HEK293 (cell line): Measurements from ENCODE around the gene TRIM27.

Source experiments
- CTCF ChIA-PET: fragments of 350-600 bp; formaldehyde crosslinking; extraction: SDS; loops from one replicate; lab custom pipeline; 2021; ENCODE audit warnings: antibody characterized with exemption; lab: Yijun Ruan, JAX
- POLR2A ChIA-PET: fragments of 300-600 bp; formaldehyde crosslinking; extraction: SDS; loops from one replicate; lab custom pipeline; 2020; ENCODE audit warnings: antibody characterized with exemption, inconsistent platforms; lab: Yijun Ruan, JAX
- H3K27ac ChIP-seq: fragments of 200-500 bp; sonication (Bioruptor generic); 2 replicates; pipeline ENCODE4 v1.5.1; 2014; ENCODE audit warnings: low read depth, low read length, control low read depth, inconsistent platforms; ENCODE audit errors: extremely low read depth
- H3K36me3 ChIP-seq, 2 experiments: fragments of 200-500 bp in 1 of 2; sonication (Bioruptor generic) in 1 of 2; 1 replicate in 1 of 2; 2 replicates in 1 of 2; pipeline ENCODE4 v1.5.1; 2014 to 2017; ENCODE audit warnings: inconsistent platforms in 2 of 2, low read length in 2 of 2; ENCODE audit not compliant: control insufficient read depth in 2 of 2, insufficient read depth in 1 of 2
- H3K4me1 ChIP-seq: fragments of 200-500 bp; sonication (Bioruptor generic); 2 replicates; pipeline ENCODE4 v1.5.1; 2014; ENCODE audit warnings: mild to moderate bottlenecking, low read length, inconsistent platforms; ENCODE audit not compliant: control insufficient read depth, insufficient read depth
- H3K4me3 ChIP-seq: 2 replicates; pipeline ENCODE4 v1.5.1; 2011; ENCODE audit warnings: low read depth, mild to moderate bottlenecking, control low read depth, low read length, moderate library complexity
- H3K9me3 ChIP-seq: fragments of 200-500 bp; sonication (Bioruptor generic); 2 replicates; pipeline ENCODE4 v1.5.1; 2014; ENCODE audit warnings: low read depth, low read length, inconsistent platforms; ENCODE audit not compliant: control insufficient read depth, insufficient read depth
- BCL11B ChIP-seq: fragments of 450-650 bp; formaldehyde crosslinking; IDR thresholded peaks from 2 replicates; pipeline ENCODE4 v1.5.1; 2016; ENCODE audit warnings: low read depth, missing biosample characterization, missing genetic modification characterization
- ELK4 ChIP-seq: IDR thresholded peaks from 2 replicates; pipeline ENCODE4 v1.6.1; 2011; ENCODE audit warnings: mild to moderate bottlenecking, low read depth, low read length, borderline replicate concordance
- GFI1B ChIP-seq: fragments of 450-650 bp; formaldehyde crosslinking; IDR thresholded peaks from 2 replicates; pipeline ENCODE4 v1.5.1; 2016; ENCODE audit warnings: missing biosample characterization, missing genetic modification characterization
- GLIS2 ChIP-seq: fragments of 450-650 bp; formaldehyde crosslinking; IDR thresholded peaks from 2 replicates; pipeline ENCODE4 v1.5.1; 2016; ENCODE audit warnings: missing biosample characterization, missing genetic modification characterization
- KLF7 ChIP-seq: fragments of 450-650 bp; formaldehyde crosslinking; IDR thresholded peaks from 2 replicates; pipeline ENCODE4 v1.5.1; 2016; ENCODE audit warnings: missing biosample characterization, missing genetic modification characterization, borderline replicate concordance
- MZF1 ChIP-seq: fragments of 450-650 bp; formaldehyde crosslinking; IDR thresholded peaks from 2 replicates; pipeline ENCODE4 v1.5.1; 2017; ENCODE audit warnings: missing biosample characterization, missing genetic modification characterization, borderline replicate concordance
- PBX3 ChIP-seq: sonication (generic); formaldehyde crosslinking; IDR thresholded peaks from 2 replicates; pipeline ENCODE4 v1.8.1; 2022; ENCODE audit warnings: mild to moderate bottlenecking, moderate library complexity, missing genetic modification reagents
- PRDM10 ChIP-seq: fragments of 450-650 bp; formaldehyde crosslinking; IDR thresholded peaks from 2 replicates; pipeline ENCODE4 v1.5.1; 2016; ENCODE audit warnings: missing biosample characterization, missing genetic modification characterization
- PRDM6 ChIP-seq: fragments of 450-650 bp; formaldehyde crosslinking; IDR thresholded peaks from 2 replicates; pipeline ENCODE4 v1.5.1; 2017; ENCODE audit warnings: missing biosample characterization, missing genetic modification characterization
- SP3 ChIP-seq: fragments of 450-650 bp; formaldehyde crosslinking; IDR thresholded peaks from 2 replicates; pipeline ENCODE4 v1.5.1; 2016; ENCODE audit warnings: missing biosample characterization, missing genetic modification characterization
- SP7 ChIP-seq: fragments of 450-650 bp; formaldehyde crosslinking; IDR thresholded peaks from 2 replicates; pipeline ENCODE4 v1.5.1; 2016; ENCODE audit warnings: missing biosample characterization, missing genetic modification characterization
- WT1 ChIP-seq: fragments of 450-650 bp; formaldehyde crosslinking; IDR thresholded peaks from 2 replicates; pipeline ENCODE4 v1.5.1; 2016; ENCODE audit warnings: missing biosample characterization, missing genetic modification characterization
- YY2 ChIP-seq: fragments of 450-650 bp; formaldehyde crosslinking; IDR thresholded peaks from 2 replicates; pipeline ENCODE4 v1.5.1; 2016; ENCODE audit warnings: missing biosample characterization, missing genetic modification characterization
- ZBTB17 ChIP-seq: fragments of 450-650 bp; formaldehyde crosslinking; IDR thresholded peaks from 2 replicates; pipeline ENCODE4 v1.5.1; 2016; ENCODE audit warnings: missing biosample characterization, missing genetic modification characterization
- ZBTB6 ChIP-seq: fragments of 450-650 bp; formaldehyde crosslinking; IDR thresholded peaks from 2 replicates; pipeline ENCODE4 v1.5.1; 2017; ENCODE audit warnings: missing biosample characterization, missing genetic modification characterization
- ZFHX2 ChIP-seq: fragments of 450-650 bp; formaldehyde crosslinking; conservative IDR thresholded peaks from 2 replicates; pipeline ENCODE4 v1.5.1; 2016; ENCODE audit warnings: missing biosample characterization, missing genetic modification characterization
- ZFP3 ChIP-seq: fragments of 450-650 bp; formaldehyde crosslinking; IDR thresholded peaks from 2 replicates; pipeline ENCODE4 v1.5.1; 2016; ENCODE audit warnings: low read depth, missing biosample characterization, missing genetic modification characterization
- ZNF10 ChIP-seq: fragments of 450-650 bp; formaldehyde crosslinking; IDR thresholded peaks from 2 replicates; pipeline ENCODE4 v1.5.1; 2017; ENCODE audit warnings: missing biosample characterization, missing genetic modification characterization
- ZNF114 ChIP-seq: fragments of 450-650 bp; formaldehyde crosslinking; IDR thresholded peaks from 2 replicates; pipeline ENCODE4 v1.5.0; 2017; ENCODE audit warnings: missing biosample characterization, missing genetic modification characterization
- ZNF132 ChIP-seq: fragments of 450-650 bp; formaldehyde crosslinking; IDR thresholded peaks from 2 replicates; pipeline ENCODE4 v1.5.1; 2017; ENCODE audit warnings: missing biosample characterization, missing genetic modification characterization, borderline replicate concordance
- ZNF169 ChIP-seq: fragments of 450-650 bp; formaldehyde crosslinking; IDR thresholded peaks from 2 replicates; pipeline ENCODE4 v1.5.1; 2016; ENCODE audit warnings: missing biosample characterization, missing genetic modification characterization
- ZNF394 ChIP-seq: fragments of 450-650 bp; formaldehyde crosslinking; IDR thresholded peaks from 2 replicates; pipeline ENCODE4 v1.5.1; 2016; ENCODE audit warnings: missing biosample characterization, missing genetic modification characterization, mild to moderate bottlenecking, moderate library complexity, borderline replicate concordance
- ZNF473 ChIP-seq: fragments of 450-650 bp; formaldehyde crosslinking; IDR thresholded peaks from 2 replicates; pipeline ENCODE4 v1.5.1; 2017; ENCODE audit warnings: missing biosample characterization, missing genetic modification characterization
- ZNF510 ChIP-seq: fragments of 450-650 bp; formaldehyde crosslinking; IDR thresholded peaks from 2 replicates; pipeline ENCODE4 v1.5.1; 2018; ENCODE audit warnings: mild to moderate bottlenecking, missing genetic modification characterization, missing biosample characterization; ENCODE audit not compliant: insufficient replicate concordance
- ZNF585B ChIP-seq: fragments of 450-650 bp; formaldehyde crosslinking; IDR thresholded peaks from 2 replicates; pipeline ENCODE4 v1.5.1; 2016; ENCODE audit warnings: missing biosample characterization, missing genetic modification characterization
- ZNF596 ChIP-seq: fragments of 450-650 bp; IDR thresholded peaks from 2 replicates; pipeline ENCODE4 v1.5.0; 2018; ENCODE audit warnings: missing biosample characterization, mild to moderate bottlenecking, missing genetic modification characterization, moderate library complexity
- ZNF623 ChIP-seq: fragments of 450-650 bp; formaldehyde crosslinking; IDR thresholded peaks from 2 replicates; pipeline ENCODE4 v1.5.1; 2016; ENCODE audit warnings: missing biosample characterization, missing genetic modification characterization
- ZNF629 ChIP-seq: fragments of 450-650 bp; formaldehyde crosslinking; IDR thresholded peaks from 2 replicates; pipeline ENCODE4 v1.5.1; 2017; ENCODE audit warnings: missing biosample characterization, missing genetic modification characterization
- ZNF677 ChIP-seq: fragments of 450-650 bp; IDR thresholded peaks from 2 replicates; pipeline ENCODE4 v1.5.0; 2018; ENCODE audit warnings: missing biosample characterization, mild to moderate bottlenecking, missing genetic modification characterization, moderate library complexity

Gene TRIM27

GRCh38 chr6:28895131-28895812 lies 28.5 kb downstream of the TRIM27 start (continued):
- TF ChIP-seq ZNF585B (tag by site-specific recombination) (no peak), ZFP3 (tag by site-specific recombination) (no peak), BCL11B (tag by site-specific recombination) (no peak), SP3 (no peak; the same call in 1 of the 2 replicates), GFI1B (tag by site-specific recombination) (no peak), ZBTB6 (tag by site-specific recombination) (peak; percentile 46), ZNF473 (no peak), ZNF510 (no peak), ZFHX2 (no peak), ZNF394 (tag by site-specific recombination) (no peak), ZNF132 (tag by site-specific recombination) (no peak), YY2 (tag by site-specific recombination) (no peak), ZNF114 (no peak), GLIS2 (tag by site-specific recombination) (no peak), ELK4 (no peak), ZNF10 (tag by site-specific recombination) (no peak)

- H3K4me3 ChIP-seq, result no peak overlapping the region
- no peak overlapping the region for H3K27ac ChIP-seq
- H3K9me3 ChIP-seq, result no peaks in the 10 kb centered on the region
- ChIA-PET POLR2A (no interaction called here), CTCF (interaction anchor here (0.5 to 0.6 kb wide), 2 partner anchors 18 to 88 kb away, joined by 3 to 5 read pairs; no protein-coding TSS in a partner anchor)
- H3K36me3 ChIP-seq, result no peaks in the 10 kb centered on the region
- H3K4me1 ChIP-seq, result peaks cover 3% of the 10 kb centered on the region; the same call in 1 of the 2 replicates
- TF ChIP-seq SP7 (tag by site-specific recombination) (no peak), ZNF585B (tag by site-specific recombination) (no peak), ZNF596 (peak; percentile 27; the same call in 1 of the 2 replicates), ZNF169 (tag by site-specific recombination) (no peak), KLF7 (tag by site-specific recombination) (peak; percentile 22; the same call in 1 of the 2 replicates), ZNF623 (tag by site-specific recombination) (no peak), WT1 (tag by site-specific recombination) (0 out of 2 replicates have a peak, but pooled peaks have one; percentile 11), PRDM6 (tag by site-specific recombination) (no peak), PRDM10 (tag by site-specific recombination) (peak; percentile 18; the same call in 1 of the 2 replicates), ZNF629 (tag by site-specific recombination) (no peak), MZF1 (no peak), PBX3 (CRISPR knock-in tag) (no peak), ZBTB17 (tag by site-specific recombination) (no peak; the same call in 1 of the 2 replicates), ZNF677 (tag by site-specific recombination) (no peak)
These were observed 30.5 kb downstream of the TRIM27 start for GRCh38 chr6:28893172-28893799.
